ENCODE results near the gene CACNA1F.

GRCh38 chrX:49270249-49270921, 37.2 kb upstream of the CACNA1F start:
- TF ChIP-seq POLR2A (IDR thresholded peaks at IDR 0.05; ENCODE audit: low read depth) (no peak), CTCF (IDR thresholded peaks at IDR 0.05) (no peak)
